Subcutaneous abdominal adipose tissue (tissue), 5 donors: Measurements from ENCODE around the gene ASPG.

ENCODE experiments used
- H3K27ac ChIP-seq: one replicate; pipeline ENCODE4 v1.7.0; 2013; ENCODE audit warnings: low read depth, mild to moderate bottlenecking, inconsistent platforms, low read length, moderate library complexity
- H3K27me3 ChIP-seq, 5 donors: one replicate each; pipeline ENCODE4 v1.7.0; 2013; ENCODE audit warnings: low read length in 5 of 5, inconsistent platforms in 1 of 5; ENCODE audit not compliant: control insufficient read depth in 5 of 5, insufficient read depth in 4 of 5
- H3K36me3 ChIP-seq, 5 donors: one replicate each; pipeline ENCODE4 v1.7.0; 2013; ENCODE audit warnings: low read length in 5 of 5; ENCODE audit not compliant: control insufficient read depth in 5 of 5, insufficient read depth in 5 of 5
- H3K4me1 ChIP-seq, 5 donors: one replicate each; pipeline ENCODE4 v1.7.0; 2013; ENCODE audit warnings: low read length in 5 of 5, mild to moderate bottlenecking in 3 of 5, moderate library complexity in 1 of 5; ENCODE audit not compliant: control insufficient read depth in 5 of 5, insufficient read depth in 5 of 5
- H3K4me3 ChIP-seq, 5 donors: one replicate each; pipeline ENCODE4 v1.7.0; 2013; ENCODE audit warnings: low read length in 5 of 5, low read depth in 1 of 5
- H3K9ac ChIP-seq, 5 donors: one replicate each; pipeline ENCODE4 v1.7.0; 2013; ENCODE audit warnings: low read length in 5 of 5, mild to moderate bottlenecking in 4 of 5, moderate library complexity in 3 of 5
- H3K9me3 ChIP-seq, 5 donors: one replicate each; pipeline ENCODE4 v1.7.0; 2013; ENCODE audit warnings: low read length in 5 of 5; ENCODE audit not compliant: control insufficient read depth in 5 of 5
- donor health status: healthy.
- donor health status: healthy.
- donor health status: healthy.
- donor health status: healthy.
- donor health status: healthy.

ASPG gene

GRCh38 chr14:104161602-104162367 is 76.3 kb downstream of the ASPG start:
- H3K4me1 ChIP-seq, result no peaks in the 10 kb centered on the region
- H3K4me3 ChIP-seq, result no peak overlapping the region
- H3K27me3 ChIP-seq, result peaks cover 0 to 9% (median 2%) of the 10 kb centered on the region in 5 donors
- no peak overlapping the region for H3K27ac ChIP-seq
- peaks cover 0 to 12% (median 0%) of the 10 kb centered on the region in 5 donors for H3K36me3 ChIP-seq
- no peak overlapping the region for H3K9ac ChIP-seq
- H3K9me3 ChIP-seq, result no peaks in the 10 kb centered on the region

- H3K36me3 ChIP-seq, result peaks cover 0 to 12% (median 0%) of the 10 kb centered on the region in 5 donors
- H3K4me3 ChIP-seq, result no peak overlapping the region
- H3K9me3 ChIP-seq, result no peaks in the 10 kb centered on the region
- peaks cover 0 to 6% (median 2%) of the 10 kb centered on the region in 5 donors for H3K27me3 ChIP-seq
- no peak overlapping the region for H3K27ac ChIP-seq
- no peaks in the 10 kb centered on the region for H3K4me1 ChIP-seq
- no peak overlapping the region for H3K9ac ChIP-seq
These were observed 77.0 kb downstream of the ASPG start for GRCh38 chr14:104162495-104162894.

GRCh38 chr14:104163541-104163940 is 78.0 kb downstream of the ASPG start:
- no peak overlapping the region for H3K9ac ChIP-seq
- H3K9me3 ChIP-seq, result no peaks in the 10 kb centered on the region
- peaks cover 0 to 5% (median 0%) of the 10 kb centered on the region in 5 donors for H3K36me3 ChIP-seq
- peaks cover 0 to 9% (median 0%) of the 10 kb centered on the region in 5 donors for H3K4me1 ChIP-seq
- no peak overlapping the region for H3K27ac ChIP-seq
- peaks cover 0 to 6% (median 0%) of the 10 kb centered on the region in 5 donors for H3K27me3 ChIP-seq
- H3K4me3 ChIP-seq, result no peak overlapping the region

- peaks cover 0 to under 1% (median 0%) of the 10 kb centered on the region in 5 donors for H3K36me3 ChIP-seq
- peaks cover 0 to 6% (median 0%) of the 10 kb centered on the region in 5 donors for H3K27me3 ChIP-seq
- no peaks in the 10 kb centered on the region for H3K9me3 ChIP-seq
- H3K27ac ChIP-seq, result no peak overlapping the region
- H3K4me1 ChIP-seq, result peaks cover 0 to 14% (median 0%) of the 10 kb centered on the region in 5 donors
- no peak overlapping the region for H3K4me3 ChIP-seq
- no peak overlapping the region for H3K9ac ChIP-seq
These were observed 78.5 kb downstream of the ASPG start for GRCh38 chr14:104164041-104164440.

- Histone ChIP-seq H3K27ac (no peak overlapping the region), H3K4me1 (peaks cover 0 to 18% (median 0%) of the 10 kb centered on the region in 5 donors), H3K9me3 (no peaks in the 10 kb centered on the region), H3K4me3 (no peak overlapping the region), H3K27me3 (peaks cover 0 to 7% (median 0%) of the 10 kb centered on the region in 5 donors), H3K9ac (no peak overlapping the region), H3K36me3 (no peaks in the 10 kb centered on the region)
These were observed 79.0 kb downstream of the ASPG start for GRCh38 chr14:104164512-104164911.
